Left lobe of liver (tissue), 2 donors: Measurements from ENCODE around the gene HAL. TPM values are rescaled to one million over a fixed set of nuclear protein-coding genes. Genes with fewer than 3 reads are reported as not detected.
"Not testable (repeated sequence)": the region's sequence is repeated elsewhere in the genome, so short reads cannot be mapped to it uniquely, and the experiment has no call there.

Source experiments
- ATAC-seq: fragments of 200-7000 bp; cut with Tn5 transposase; one replicate; pipeline ENCODE4 v1.9.1; 2020; ENCODE audit warnings: mild to moderate bottlenecking, moderate library complexity
- DNase-seq: peaks from one replicate; pipeline ENCODE4 v3.0.0-alpha.2; 2020; ENCODE audit warnings: low spot score
- total RNA-seq: library from RNA; stranded (reverse); gene quantifications from one replicate; pipeline ENCODE4 v1.2.1, GENCODE V29; 2021
- donor health status: DM: no; HTN: no; CAD: no; lungs with moderate emphysema.
- donor health status: DM: no; HTN: yes; CAD: no.

HAL gene
- total RNA-seq, 1 donor from 2014 or later: 210 TPM

- DNase-seq (peak; percentile 37), ATAC-seq (no peak)
These were observed 17.4 kb downstream of the HAL start for GRCh38 chr12:95978774-95979173.

DNA sequence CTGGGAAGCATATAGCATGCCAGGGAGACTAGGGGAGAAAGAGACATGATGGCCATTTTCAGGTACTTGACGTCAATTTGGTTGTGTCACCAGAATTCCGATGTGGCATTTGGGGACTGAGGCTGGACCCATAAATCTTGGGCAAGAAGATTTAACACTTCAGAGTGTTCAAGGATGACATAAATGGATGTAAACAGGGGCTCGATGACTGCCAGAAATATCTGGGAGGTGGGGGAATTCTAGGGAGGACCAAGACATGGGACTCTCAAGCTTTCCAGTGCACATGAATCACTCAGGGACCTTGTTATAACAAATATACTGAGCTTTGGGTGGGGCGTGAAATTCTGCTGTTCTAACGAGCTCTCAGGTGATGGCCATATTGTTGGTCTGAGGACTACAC is 17.8 kb downstream of the HAL start:
- DNase-seq: peak; percentile 37
- no peak for ATAC-seq

DNA sequence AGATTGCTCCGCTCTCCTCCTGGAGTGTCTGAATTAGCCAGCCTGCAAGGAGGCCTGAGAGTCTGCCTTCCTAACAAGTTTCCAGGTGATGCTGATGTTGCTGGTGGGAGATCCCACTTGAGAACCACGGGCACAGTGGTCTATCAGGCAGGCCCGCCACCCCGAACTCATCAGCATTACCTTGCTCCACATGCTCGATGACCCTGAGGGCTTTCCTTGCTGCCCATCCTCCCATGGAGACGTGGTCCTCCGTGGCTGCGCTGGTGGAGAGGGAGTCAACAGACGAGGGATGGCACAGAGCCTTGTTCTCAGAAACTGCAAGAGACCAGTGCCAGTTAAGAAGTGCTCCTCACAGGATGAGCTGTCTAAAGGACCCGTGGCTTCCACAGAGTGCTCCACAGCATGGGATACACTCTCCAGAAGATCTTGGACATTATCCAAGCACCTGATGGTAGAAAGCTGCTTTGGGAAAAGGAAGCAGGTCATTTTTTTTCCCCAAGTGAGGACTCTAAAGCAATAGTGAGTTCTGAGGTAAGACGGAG is 18.3 kb downstream of the HAL start:
- ATAC-seq (peak; percentile 7), DNase-seq (peak; percentile 43)

DNA sequence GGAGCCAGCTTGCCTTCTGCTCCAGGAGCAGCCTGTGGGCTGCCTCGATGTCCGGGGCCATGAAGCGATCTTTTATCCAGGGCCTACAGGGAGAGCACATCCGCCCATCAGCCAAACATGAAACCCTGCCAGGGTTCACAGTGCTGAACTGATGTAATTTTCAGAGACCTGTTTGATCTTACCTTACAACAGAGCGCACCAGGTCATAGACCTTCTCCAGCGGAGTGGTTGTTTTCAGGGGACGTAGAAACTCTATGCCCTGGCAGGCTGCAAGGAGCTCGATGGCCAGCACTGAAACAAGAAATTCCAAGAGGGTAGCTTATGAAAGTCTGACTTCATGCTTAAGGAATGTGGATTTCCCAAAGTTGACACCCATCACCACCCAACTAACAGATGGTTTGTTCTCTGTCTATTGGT is 19.7 kb downstream of the HAL start:
- DNase-seq: peak; percentile 88
- peak; percentile 76 for ATAC-seq

DNA sequence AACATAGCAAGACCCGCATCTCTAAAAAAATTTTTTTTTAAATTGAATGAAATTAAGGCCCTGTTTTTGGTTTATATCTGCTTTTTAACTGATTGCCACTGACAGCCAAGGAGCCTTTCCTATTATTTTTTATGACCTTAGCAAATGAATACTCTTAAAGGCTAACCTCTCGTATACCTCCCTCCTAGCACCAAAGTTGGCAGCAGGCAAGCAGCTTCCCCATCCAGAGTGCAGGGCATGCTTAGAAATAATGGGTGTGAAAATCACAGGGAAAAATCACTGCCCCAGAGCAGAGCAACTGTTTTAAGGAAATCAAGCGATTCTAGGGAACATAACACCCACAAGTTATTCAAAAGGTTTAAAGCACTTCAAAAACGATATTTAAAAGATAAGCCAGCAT is 20.7 kb downstream of the HAL start:
- ATAC-seq (no peak), DNase-seq (peak; percentile 22)

GRCh38 chr12:95974358-95974757 is 21.8 kb downstream of the HAL start:
- DNase-seq: no peak
- no peak for ATAC-seq

- peak; percentile 24 for ATAC-seq
- DNase-seq: peak; percentile 44
These were observed 23.2 kb downstream of the HAL start for GRCh38 chr12:95972832-95973456.

GRCh38 chr12:95970905-95971304 is 25.2 kb downstream of the HAL start:
- ATAC-seq (peak; percentile 30), DNase-seq (peak; percentile 48)

DNA sequence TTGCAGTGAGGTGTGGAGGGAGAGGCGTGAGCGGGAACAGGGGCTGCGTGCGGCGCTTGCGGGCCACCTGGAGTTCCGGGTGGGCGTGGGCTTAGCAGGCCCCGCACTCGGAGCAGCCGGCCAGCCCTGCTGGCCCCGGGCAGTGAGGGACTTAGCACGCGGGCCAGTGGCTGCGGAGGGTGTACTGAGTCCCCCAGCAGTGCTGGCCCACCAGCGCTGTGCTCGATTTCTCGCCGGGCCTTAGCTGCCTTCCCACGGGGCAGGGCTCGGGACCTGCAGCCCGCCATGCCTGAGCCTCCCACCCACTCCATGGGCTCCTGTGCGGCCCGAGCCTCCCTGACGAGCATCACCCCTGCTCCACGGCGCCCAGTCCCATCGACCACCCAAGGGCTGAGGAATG is 27.0 kb downstream of the HAL start:
- DNase-seq: peak; percentile 40
- ATAC-seq: not testable (repeated sequence)

DNA sequence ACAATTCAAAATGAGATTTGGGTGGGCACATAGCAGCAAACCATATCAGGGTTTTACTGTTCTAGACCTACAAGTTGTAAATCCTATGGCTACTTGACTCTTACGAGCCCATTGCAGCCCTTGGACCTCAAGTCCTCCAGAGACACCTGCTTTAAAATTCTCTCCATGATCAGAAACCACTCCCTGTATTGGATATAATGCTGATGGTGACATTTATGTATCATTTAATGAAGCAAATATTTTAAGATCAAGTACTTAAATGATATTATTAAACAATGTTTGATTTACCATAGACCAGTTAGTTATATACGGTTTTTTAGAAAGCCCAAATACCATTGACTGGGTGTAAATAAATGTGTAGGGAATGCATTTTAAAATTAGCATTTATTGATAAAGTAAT is 28.8 kb downstream of the HAL start:
- DNase-seq: no peak
- ATAC-seq: no peak

DNA sequence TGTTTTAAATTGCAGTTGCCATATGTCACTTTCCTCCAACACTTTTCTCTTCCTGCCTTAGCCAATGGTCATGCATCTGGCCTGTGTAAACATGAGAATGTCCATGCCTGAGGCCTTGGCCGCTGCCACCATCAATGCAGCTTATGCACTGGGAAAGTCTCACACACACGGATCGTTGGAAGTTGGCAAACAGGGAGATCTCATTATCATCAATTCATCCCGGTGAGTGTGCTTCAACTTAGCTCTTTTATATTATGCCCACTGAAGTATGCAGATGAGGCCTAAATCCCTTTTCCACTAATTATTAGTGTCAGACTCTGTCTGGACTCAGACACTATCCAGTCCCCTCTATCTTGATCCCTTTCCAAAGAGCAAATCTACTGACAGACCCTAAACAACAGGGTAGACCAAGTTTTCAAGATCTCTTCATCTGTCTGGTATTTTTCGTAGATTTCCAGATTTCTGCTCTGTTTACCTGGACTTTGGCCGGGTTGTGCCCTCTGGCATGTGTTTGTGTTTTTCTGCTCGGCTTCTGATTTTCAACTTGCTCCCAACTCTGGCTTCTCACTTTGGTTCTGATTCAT is 29.8 kb downstream of the HAL start:
- DNase-seq (peak; percentile 81), ATAC-seq (peak; percentile 84)

DNA sequence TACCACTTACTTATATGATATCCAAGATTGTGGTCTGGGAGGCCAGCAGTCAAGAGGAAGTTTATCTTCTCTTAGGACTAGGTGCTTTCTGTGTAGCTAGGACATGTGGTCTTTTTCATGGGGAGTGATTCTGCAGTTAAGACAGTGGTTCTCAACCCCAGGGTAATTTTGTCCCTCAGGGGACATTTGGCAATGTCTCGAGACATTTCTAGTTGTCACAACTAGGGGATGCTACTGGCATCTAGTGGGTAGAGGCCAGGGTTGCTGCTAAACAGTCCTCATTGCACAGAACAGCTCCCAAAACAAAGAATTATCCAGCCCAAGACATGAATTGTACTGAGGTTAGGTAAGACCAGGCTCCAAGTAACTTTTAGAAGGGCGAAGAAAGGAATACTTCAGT is 33.0 kb downstream of the HAL start:
- DNase-seq (no peak), ATAC-seq (no peak)

DNA sequence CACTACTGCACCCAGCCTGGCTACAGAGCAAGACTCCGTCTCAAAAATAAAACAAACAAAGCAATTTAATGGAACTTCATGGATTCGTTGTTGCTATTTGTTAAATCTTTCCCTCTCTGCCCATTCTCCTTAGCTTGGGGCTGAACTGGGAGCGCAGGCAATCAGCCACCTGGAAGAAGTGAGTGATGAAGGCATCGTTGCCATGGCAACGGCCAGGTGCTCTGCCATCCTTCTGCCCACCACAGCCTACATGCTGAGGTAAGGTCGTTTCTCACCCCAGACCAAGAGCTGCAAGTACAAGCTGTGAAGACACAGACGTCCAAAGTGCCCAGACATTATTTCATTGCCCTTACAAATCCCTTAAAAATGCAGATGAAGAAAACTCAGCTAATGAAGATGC is 33.9 kb downstream of the HAL start:
- DNase-seq (no peak), ATAC-seq (no peak)

- DNase-seq: no peak
- ATAC-seq: no peak
These were observed 35.9 kb downstream of the HAL start for GRCh38 chr12:95960241-95960640.

- no peak for DNase-seq
- peak; percentile 57 for ATAC-seq
These were observed 37.0 kb downstream of the HAL start for GRCh38 chr12:95959107-95959506.

DNA sequence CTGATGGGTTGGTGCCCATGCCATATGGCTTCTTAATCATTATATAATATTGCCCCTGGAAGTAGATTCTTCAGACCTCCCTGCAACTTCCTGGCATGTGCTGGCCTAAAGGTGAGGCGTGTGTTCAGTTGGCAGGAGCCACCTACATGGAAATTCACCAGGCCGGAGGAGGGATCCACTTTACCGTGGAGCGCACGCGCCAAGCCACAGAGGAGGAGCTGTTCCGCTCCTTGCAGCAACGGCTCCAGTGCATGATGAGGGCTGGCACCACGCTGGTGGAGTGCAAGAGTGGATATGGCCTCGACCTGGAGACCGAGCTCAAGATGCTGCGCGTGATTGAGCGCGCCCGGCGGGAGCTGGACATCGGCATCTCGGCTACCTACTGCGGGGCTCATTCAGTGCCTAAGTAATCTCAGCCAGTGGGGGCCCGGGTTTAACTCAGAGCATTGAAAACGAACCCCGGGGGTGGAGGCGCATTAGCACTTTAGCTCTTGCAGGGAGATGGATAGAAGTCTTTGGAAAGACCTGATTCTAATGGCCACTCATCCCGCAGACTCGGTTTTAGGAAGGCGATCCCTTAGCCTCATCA is 39.5 kb downstream of the HAL start:
- DNase-seq (peak; percentile 39), ATAC-seq (no peak)

GRCh38 chr12:95955549-95956159 is 40.5 kb downstream of the HAL start:
- no peak for ATAC-seq
- DNase-seq: no peak

- ATAC-seq (no peak), DNase-seq (no peak)
These were observed 43.1 kb downstream of the HAL start for GRCh38 chr12:95953000-95953399.

- no peak for DNase-seq
- no peak for ATAC-seq
These were observed 44.6 kb downstream of the HAL start for GRCh38 chr12:95951515-95951914.

DNA sequence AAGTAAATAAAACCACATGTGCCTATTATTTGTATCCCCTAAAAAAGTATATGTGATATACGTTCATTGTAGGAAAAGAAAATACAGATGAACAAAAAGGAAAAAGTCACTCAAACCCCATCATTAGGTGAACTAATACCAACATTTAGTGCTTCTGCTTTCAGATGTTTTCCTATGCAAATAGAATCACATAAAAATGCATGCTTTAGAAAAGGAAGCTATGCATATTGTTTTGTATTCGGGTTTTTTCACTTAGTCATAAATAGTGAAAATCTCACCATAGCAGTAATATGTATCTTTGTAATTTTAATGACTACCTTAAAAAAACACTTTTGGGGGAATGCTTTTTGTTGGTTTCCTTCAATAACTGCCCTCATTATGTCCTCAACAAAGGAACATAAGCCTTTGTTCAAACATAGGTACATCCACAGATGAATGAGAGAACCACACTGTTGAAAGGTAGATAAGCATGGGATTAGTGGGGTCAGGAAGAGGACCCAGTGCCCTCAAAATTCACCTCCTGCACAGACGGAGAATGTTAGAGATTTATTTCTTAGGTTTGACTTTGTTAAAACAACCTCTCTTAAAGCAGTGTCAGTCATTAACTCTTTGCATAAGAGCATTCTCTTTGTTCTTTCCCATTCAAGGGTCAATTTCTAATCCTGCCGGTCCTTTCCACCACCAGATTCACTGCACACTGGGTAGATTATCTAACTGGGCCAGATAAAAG is 46.5 kb downstream of the HAL start:
- ATAC-seq (no peak), DNase-seq (no peak)

GRCh38 chr12:95944108-95944704 is 51.9 kb downstream of the HAL start:
- no peak for DNase-seq
- ATAC-seq: no peak
